GM18505 (cell line): ENCODE data around the gene ACTA1.

Experiments used
- ATAC-seq: cut with Tn5 transposase; IDR thresholded peaks from one replicate; pipeline ENCODE4 v1.9.1; 2021; ENCODE audit not compliant: unreplicated experiment
- POLR2A ChIP-seq: IDR thresholded peaks from 4 replicates; pipeline ENCODE4 v1.6.1; 2011; ENCODE audit warnings: borderline replicate concordance; ENCODE audit not compliant: insufficient read depth, insufficient read length; ENCODE audit errors: extremely low read depth

ACTA1 gene

GRCh38 chr1:229454056-229454455 lies 20.2 kb upstream of the ACTA1 start:
- TF ChIP-seq POLR2A: no peak
- no peak for ATAC-seq

- TF ChIP-seq POLR2A: no peak
- no peak for ATAC-seq
Measured at GRCh38 chr1:229452956-229453801, 19.3 kb upstream of the ACTA1 start.

- ATAC-seq: no peak
Measured at GRCh38 chr1:229448845-229449244, 15.0 kb upstream of the ACTA1 start.

GRCh38 chr1:229448354-229448753 lies 14.5 kb upstream of the ACTA1 start:
- TF ChIP-seq POLR2A: no peak
- no peak for ATAC-seq

More at GRCh38 chr1:229448845-229449244, 15.0 kb upstream of the ACTA1 start:
- no peak for TF ChIP-seq POLR2A

- TF ChIP-seq POLR2A: no peak
- ATAC-seq: no peak
Measured at GRCh38 chr1:229447809-229448252, 13.9 kb upstream of the ACTA1 start.

GRCh38 chr1:229445828-229446227 lies 11.9 kb upstream of the ACTA1 start:
- ATAC-seq: no peak

GRCh38 chr1:229440851-229441537 lies 7.1 kb upstream of the ACTA1 start:
- ATAC-seq: peak; percentile 96
- no peak for TF ChIP-seq POLR2A

More at GRCh38 chr1:229445828-229446227, 11.9 kb upstream of the ACTA1 start:
- TF ChIP-seq POLR2A: no peak

GRCh38 chr1:229438021-229438420 lies 4.1 kb upstream of the ACTA1 start:
- TF ChIP-seq POLR2A: no peak
- no peak for ATAC-seq

- ATAC-seq: no peak
- TF ChIP-seq POLR2A: no peak
Measured at GRCh38 chr1:229437443-229437842, 3.5 kb upstream of the ACTA1 start.

GRCh38 chr1:229436201-229436600 lies 2.3 kb upstream of the ACTA1 start:
- ATAC-seq: no peak
- no peak for TF ChIP-seq POLR2A

- TF ChIP-seq POLR2A: no peak
- ATAC-seq: no peak
Measured at GRCh38 chr1:229434641-229435051, 752 bp upstream of the ACTA1 start.

- no peak for TF ChIP-seq POLR2A
- no peak for ATAC-seq
Measured at GRCh38 chr1:229433364-229434004, 410 bp downstream of the ACTA1 start.

- ATAC-seq: no peak
Measured at GRCh38 chr1:229432905-229433304, 989 bp downstream of the ACTA1 start.

More at GRCh38 chr1:229432905-229433304, 989 bp downstream of the ACTA1 start:
- no peak for TF ChIP-seq POLR2A
